NB4 (cell line): ENCODE data around the gene HDAC5.
"Not testable (repeated sequence)": the region's sequence is repeated elsewhere in the genome, so short reads cannot be mapped to it uniquely, and the experiment has no call there.

Experiments used
- DNase-seq: peaks from one replicate; pipeline ENCODE4 v3.0.0; 2010; ENCODE audit warnings: low read depth
- H3K4me3 ChIP-seq: one replicate; pipeline ENCODE4 v1.5.1; 2011; ENCODE audit warnings: mild to moderate bottlenecking, low read depth, low read length, moderate library complexity
- CTCF ChIP-seq: IDR thresholded peaks from one replicate; pipeline ENCODE4 v1.5.1; 2012; ENCODE audit warnings: low read depth, low read length
- MYC ChIP-seq: IDR thresholded peaks from 2 replicates; pipeline ENCODE4 v1.6.1; 2011; ENCODE audit warnings: low read depth, low read length
- POLR2A ChIP-seq: IDR thresholded peaks from 2 replicates; pipeline ENCODE4 v1.6.1; 2011; ENCODE audit warnings: mild to moderate bottlenecking; ENCODE audit not compliant: insufficient read length; ENCODE audit errors: extremely low read depth
- TF ChIP-seq, protein P1 (sequence below): IDR thresholded peaks from 2 replicates; pipeline ENCODE4 v1.6.1; 2011; ENCODE audit warnings: low read depth, low read length

HDAC5 gene

GRCh38 chr17:44124118-44124438, 637 bp upstream of the HDAC5 start:
- TF ChIP-seq MYC: no peak
- no peak for TF ChIP-seq CTCF
- TF ChIP-seq, protein P1, sequence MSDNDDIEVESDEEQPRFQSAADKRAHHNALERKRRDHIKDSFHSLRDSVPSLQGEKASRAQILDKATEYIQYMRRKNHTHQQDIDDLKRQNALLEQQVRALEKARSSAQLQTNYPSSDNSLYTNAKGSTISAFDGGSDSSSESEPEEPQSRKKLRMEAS: no peak
- no peak for TF ChIP-seq POLR2A
- no peak for DNase-seq
- H3K4me3 ChIP-seq: peak overlapping the region; percentile 74

GRCh38 chr17:44122816-44123355, 555 bp downstream of the HDAC5 start:
- no peak for DNase-seq
- TF ChIP-seq POLR2A: no peak
- TF ChIP-seq, protein P1: no peak
- no peak for TF ChIP-seq CTCF
- no peak for TF ChIP-seq MYC

GRCh38 chr17:44121997-44122815, 1.2 kb downstream of the HDAC5 start:
- H3K4me3 ChIP-seq: peak overlapping the region; percentile 55
- peak; percentile 36 for DNase-seq

More at GRCh38 chr17:44122816-44123355, 555 bp downstream of the HDAC5 start:
- H3K4me3 ChIP-seq: peak overlapping the region; percentile 55

GRCh38 chr17:44120851-44121605, 2.4 kb downstream of the HDAC5 start:
- TF ChIP-seq POLR2A (no peak), CTCF (no peak), MYC (no peak)
- TF ChIP-seq, protein P1: no peak
- no peak overlapping the region for H3K4me3 ChIP-seq
- DNase-seq: no peak

More at GRCh38 chr17:44121997-44122815, 1.2 kb downstream of the HDAC5 start:
- no peak for TF ChIP-seq MYC

DNA sequence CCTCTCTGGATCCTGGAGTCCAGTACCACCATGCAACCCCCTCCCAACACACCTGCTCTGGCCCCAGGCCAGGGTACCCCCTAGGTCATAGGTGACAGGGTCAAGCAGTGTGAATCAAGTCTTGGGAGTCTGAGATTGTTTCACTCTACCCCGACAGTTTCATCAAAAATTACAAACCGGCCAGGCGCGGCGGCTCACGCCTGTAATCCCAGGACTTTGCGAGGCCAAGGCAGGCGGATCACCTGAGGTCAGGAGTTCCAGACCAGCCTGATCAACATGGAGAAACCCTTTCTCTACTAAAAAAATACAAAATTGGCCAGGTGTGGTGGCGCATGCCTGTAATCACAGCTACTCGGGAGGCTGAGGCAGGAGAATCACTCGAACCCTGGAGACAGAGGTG, 3.2 kb downstream of the HDAC5 start:
- not testable (repeated sequence) for H3K4me3 ChIP-seq, DNase-seq

DNA sequence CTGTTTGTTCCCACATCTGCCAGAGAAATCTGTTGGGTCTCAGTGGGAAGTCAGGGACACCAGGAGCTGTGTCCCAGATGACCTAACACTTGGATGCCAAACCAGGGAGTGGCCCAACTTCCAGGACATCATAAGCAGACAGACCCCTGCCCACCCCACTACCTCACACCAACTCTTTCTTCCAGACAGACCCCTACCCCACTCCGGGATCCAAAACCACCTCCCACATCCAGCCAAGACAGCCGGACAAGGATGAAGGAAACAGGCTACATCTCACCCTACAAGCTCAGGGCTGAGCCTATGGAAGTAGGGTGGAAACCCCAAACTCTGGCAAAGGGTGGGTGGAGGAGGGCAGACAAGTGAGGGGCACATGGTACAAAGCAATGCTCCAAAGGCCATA, 3.6 kb downstream of the HDAC5 start:
- DNase-seq: no peak
- no peak for TF ChIP-seq CTCF
- TF ChIP-seq MYC: no peak
- TF ChIP-seq, protein P1: no peak
- TF ChIP-seq POLR2A: no peak
- H3K4me3 ChIP-seq: no peak overlapping the region

DNA sequence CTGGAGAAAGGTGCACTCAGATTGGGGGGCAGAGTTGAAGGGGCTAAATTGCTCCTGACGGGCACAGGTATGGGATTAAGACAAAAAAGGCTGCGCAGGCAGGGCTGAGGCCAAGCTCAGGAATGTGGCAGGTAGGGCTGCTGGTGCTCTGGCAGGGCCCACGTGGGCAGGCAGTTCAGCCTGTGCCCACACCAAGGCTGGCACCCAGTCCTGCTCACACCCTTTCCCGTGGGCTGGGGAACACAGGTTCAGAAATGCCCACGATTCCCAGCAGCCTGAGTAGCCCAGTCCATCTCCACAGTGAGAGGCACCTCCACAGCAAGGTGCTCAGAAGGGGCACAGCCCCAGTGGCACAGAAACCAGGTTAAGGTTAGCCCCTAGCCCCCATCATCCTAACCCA, 4.4 kb downstream of the HDAC5 start:
- TF ChIP-seq POLR2A (no peak), MYC (no peak), CTCF (no peak)
- TF ChIP-seq, protein P1: no peak
- H3K4me3 ChIP-seq: no peak overlapping the region
- DNase-seq: no peak
